ENCODE results near the gene PSMD12. TPM values are rescaled to one million over a fixed set of nuclear protein-coding genes. Genes with fewer than 3 reads are reported as not detected.
"Not testable (repeated sequence)": the region's sequence is repeated elsewhere in the genome, so short reads cannot be mapped to it uniquely, and the experiment has no call there.

PSMD12 gene
- total RNA-seq (2014; rRNA removed; shearing (Covaris generic)): 52.5 and 59.4 TPM in 2 replicates

DNA sequence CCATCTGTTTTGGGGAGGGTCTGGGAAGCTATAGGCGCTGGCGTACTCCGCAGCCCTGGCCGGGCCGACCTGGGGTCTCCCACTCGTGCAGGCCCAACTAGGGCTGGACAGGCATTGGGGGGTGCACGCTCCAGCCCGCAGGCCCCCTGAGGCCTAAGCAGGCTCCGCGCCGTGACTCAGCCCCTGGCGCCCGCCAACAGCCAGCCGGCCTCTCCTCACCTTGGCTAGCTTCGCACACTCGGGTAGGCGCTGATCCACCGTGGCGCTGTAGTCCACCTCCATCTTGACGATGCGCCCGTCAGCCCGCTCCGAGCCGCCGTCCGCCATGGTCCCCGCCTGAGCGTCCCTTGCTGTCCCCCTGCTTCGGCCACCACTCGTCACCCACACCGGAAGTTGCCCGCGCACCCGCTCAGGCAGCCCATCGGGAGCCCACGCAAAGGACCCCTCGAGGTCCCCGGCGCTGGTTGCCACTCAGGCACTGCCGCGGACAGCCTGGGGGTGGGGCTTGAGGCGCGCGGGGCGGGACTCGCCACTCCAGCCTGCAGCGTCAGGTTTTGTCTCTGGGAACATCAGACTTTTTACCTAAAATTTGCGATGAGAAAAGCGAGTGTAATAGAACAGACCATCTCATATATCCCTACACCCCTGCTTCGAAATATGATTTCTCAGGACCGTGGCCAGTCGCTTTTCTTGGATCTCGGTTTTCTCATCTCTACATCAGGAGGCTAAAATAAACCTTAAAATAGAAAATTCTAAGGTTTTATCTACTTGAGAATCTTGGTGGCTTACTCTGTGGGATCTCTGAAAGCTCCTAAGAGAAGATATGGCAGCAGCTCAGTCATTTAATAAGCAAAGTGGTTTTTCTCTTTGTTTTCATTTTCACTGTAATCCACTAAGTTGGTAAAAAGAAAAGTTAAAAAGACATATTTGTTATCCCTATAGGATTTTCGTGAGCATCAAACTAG, at the start of gene PSMD12:
PSMD12 (minus strand) TSS at position 385 of the 965 bp plus-strand sequence; CDS start at position 327, 58 bp downstream.
- Histone ChIP-seq H3K4me3 (peak within 1 kb of the TSS; percentile 90), H3K36me3 (peaks cover 42% of the 10 kb centered on the region), H3K27me3 (replicated peaks) (no peaks in the 10 kb centered on the region), H3K9me3 (replicated peaks) (no peaks in the 10 kb centered on the region), H3K4me1 (replicated peaks) (peaks cover 19% of the 10 kb centered on the region), H3K27ac (peak within 1 kb of the TSS; percentile 93)
- peak; percentile 95 to 97 for DNase-seq (ENCODE audit: low read depth in 1 of 2, low spot score in 2 of 2)

DNA sequence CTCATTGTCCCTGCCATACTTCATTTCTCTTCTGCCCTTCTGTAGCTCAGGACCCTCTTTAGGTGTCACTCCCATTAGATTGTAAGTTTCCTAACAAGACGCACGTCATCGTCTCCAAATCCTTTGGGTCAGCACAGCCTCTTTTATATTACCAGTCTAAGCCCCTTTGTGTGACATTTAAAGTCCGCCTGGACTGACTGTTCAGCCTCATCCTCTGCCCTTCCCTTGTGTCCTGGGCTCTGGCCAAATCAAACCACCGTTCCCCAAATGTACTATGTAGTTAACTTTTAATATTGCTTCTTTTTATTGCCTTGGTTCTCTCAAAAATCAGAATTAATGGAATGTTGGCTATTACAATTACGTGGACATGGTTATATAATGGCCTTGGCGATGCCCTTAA, 48.9 kb upstream of the PSMD12 start:
- no peak for DNase-seq (ENCODE audit: low read depth in 1 of 2, low spot score in 2 of 2)
- Histone ChIP-seq H3K27ac (no peak overlapping the region), H3K4me3 (no peak overlapping the region), H3K27me3 (replicated peaks) (no peaks in the 10 kb centered on the region), H3K36me3 (no peaks in the 10 kb centered on the region), H3K9me3 (replicated peaks) (0 out of 2 replicates have a peak, but pooled peaks cover 3% of the 10 kb centered on the region), H3K4me1 (replicated peaks) (no peaks in the 10 kb centered on the region)

DNA sequence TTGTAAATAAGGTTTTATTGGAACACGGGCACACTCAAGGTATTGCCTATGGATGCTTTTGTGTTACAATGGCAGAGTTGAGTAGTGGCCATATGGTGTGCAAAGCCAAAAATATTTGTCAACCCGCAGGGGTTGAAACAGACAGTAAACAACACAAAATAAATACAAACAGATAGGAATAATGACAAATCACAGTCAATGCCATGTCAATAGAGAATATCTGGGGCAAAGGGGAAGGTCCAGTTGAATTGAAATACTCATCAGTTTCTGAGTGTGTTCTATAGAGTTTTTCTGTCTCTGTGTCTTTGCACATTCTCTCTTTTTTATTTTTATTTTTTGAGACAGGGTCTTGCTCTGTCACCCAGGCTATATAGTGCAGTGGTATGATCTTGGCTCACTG, 48.2 kb upstream of the PSMD12 start:
- Histone ChIP-seq H3K4me1 (replicated peaks) (no peaks in the 10 kb centered on the region), H3K27me3 (replicated peaks) (no peaks in the 10 kb centered on the region), H3K27ac (no peak overlapping the region), H3K4me3 (no peak overlapping the region), H3K36me3 (no peaks in the 10 kb centered on the region), H3K9me3 (replicated peaks) (0 out of 2 replicates have a peak, but pooled peaks cover 3% of the 10 kb centered on the region)
- no peak for DNase-seq (ENCODE audit: low read depth in 1 of 2, low spot score in 2 of 2)

DNA sequence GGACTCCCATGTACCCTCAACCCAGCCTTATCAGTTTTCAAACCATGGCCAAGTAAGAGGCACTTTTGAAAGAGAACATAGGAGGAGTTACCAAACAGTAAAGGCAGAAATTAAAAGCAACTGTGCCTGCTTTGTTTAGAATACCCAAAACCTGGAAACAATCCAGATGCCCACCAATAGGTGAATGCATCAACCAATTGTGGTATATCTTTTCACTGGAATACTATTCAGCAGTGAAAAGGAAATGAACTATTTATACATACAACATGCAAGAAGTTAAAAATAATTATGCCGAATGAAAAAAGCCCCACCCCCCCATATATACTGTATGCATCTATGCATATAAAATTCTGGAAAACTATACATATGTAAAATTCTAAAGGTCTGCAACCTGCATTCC, 47.8 kb upstream of the PSMD12 start:
- Histone ChIP-seq H3K27ac (no peak overlapping the region), H3K4me1 (replicated peaks) (no peaks in the 10 kb centered on the region), H3K9me3 (replicated peaks) (0 out of 2 replicates have a peak, but pooled peaks cover 3% of the 10 kb centered on the region), H3K27me3 (replicated peaks) (no peaks in the 10 kb centered on the region), H3K4me3 (no peak overlapping the region), H3K36me3 (no peaks in the 10 kb centered on the region)
- no peak for DNase-seq (ENCODE audit: low read depth in 1 of 2, low spot score in 2 of 2)

GRCh38 chr17:67413388-67413787, 47.0 kb upstream of the PSMD12 start:
- DNase-seq (ENCODE audit: low read depth in 1 of 2, low spot score in 2 of 2): no peak
- Histone ChIP-seq H3K36me3 (no peaks in the 10 kb centered on the region), H3K27me3 (replicated peaks) (no peaks in the 10 kb centered on the region), H3K4me1 (replicated peaks) (no peaks in the 10 kb centered on the region), H3K4me3 (no peak overlapping the region), H3K9me3 (replicated peaks) (0 out of 2 replicates have a peak, but pooled peaks cover 3% of the 10 kb centered on the region), H3K27ac (no peak overlapping the region)

GRCh38 chr17:67412941-67413340, 46.6 kb upstream of the PSMD12 start:
- DNase-seq (ENCODE audit: low read depth in 1 of 2, low spot score in 2 of 2): no peak
- Histone ChIP-seq H3K4me1 (replicated peaks) (no peaks in the 10 kb centered on the region), H3K27me3 (replicated peaks) (no peaks in the 10 kb centered on the region), H3K36me3 (no peaks in the 10 kb centered on the region), H3K4me3 (no peak overlapping the region), H3K9me3 (replicated peaks) (0 out of 2 replicates have a peak, but pooled peaks cover 3% of the 10 kb centered on the region), H3K27ac (no peak overlapping the region)

GRCh38 chr17:67412032-67412431, 45.7 kb upstream of the PSMD12 start:
- Histone ChIP-seq H3K4me1 (replicated peaks) (no peaks in the 10 kb centered on the region), H3K36me3 (no peaks in the 10 kb centered on the region), H3K9me3 (replicated peaks) (0 out of 2 replicates have a peak, but pooled peaks cover 3% of the 10 kb centered on the region), H3K27ac (no peak overlapping the region), H3K4me3 (no peak overlapping the region), H3K27me3 (replicated peaks) (no peaks in the 10 kb centered on the region)
- no peak for DNase-seq (ENCODE audit: low read depth in 1 of 2, low spot score in 2 of 2)

GRCh38 chr17:67411397-67411796, 45.0 kb upstream of the PSMD12 start:
- Histone ChIP-seq H3K4me3 (no peak overlapping the region), H3K9me3 (replicated peaks) (0 out of 2 replicates have a peak, but pooled peaks cover 3% of the 10 kb centered on the region), H3K27ac (no peak overlapping the region), H3K4me1 (replicated peaks) (no peaks in the 10 kb centered on the region), H3K27me3 (replicated peaks) (no peaks in the 10 kb centered on the region), H3K36me3 (no peaks in the 10 kb centered on the region)
- DNase-seq (ENCODE audit: low read depth in 1 of 2, low spot score in 2 of 2): no peak

DNA sequence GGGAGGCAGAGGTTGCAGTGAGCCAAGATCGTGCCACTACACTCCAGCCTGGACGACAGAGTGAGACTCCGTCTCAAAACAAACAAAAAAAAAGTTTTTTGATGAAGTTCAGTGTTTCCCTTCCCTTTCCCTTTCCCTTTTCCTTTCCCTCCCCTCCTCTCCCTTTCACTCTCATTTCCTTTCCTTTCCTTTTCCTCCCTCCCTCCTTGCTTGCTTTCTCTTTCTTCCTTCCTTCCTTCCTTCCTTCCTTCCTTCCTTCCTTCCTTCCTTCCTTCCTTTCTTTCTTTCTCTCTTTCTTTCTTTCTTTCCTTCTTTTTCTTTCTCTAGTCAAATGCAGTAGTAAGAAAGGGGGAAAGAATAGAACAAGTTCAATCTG, 42.1 kb upstream of the PSMD12 start:
- not testable (repeated sequence) for DNase-seq (ENCODE audit: low read depth in 1 of 2, low spot score in 2 of 2); H3K27ac ChIP-seq; H3K4me1 ChIP-seq (replicated peaks); H3K27me3 ChIP-seq (replicated peaks); H3K9me3 ChIP-seq (replicated peaks); H3K4me3 ChIP-seq; H3K36me3 ChIP-seq

DNA sequence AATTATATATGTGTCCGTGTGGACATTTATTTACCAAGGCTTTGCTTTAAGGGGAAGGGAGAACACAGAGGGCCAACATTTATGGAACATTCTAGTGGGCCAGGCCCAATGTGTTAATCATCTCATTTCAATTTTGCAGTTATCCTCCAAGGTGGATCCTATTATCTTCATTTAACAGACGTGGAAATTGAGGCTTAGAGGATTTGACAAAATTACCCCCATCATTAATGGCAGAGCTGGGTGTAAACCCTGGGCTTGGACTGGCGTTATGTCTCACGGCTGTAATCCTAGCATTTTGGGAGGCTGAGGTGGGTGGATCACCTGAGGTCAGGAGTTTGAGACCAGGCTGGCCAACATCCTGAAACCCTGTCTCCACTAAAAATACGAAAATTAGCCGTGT, 37.1 kb upstream of the PSMD12 start:
- Histone ChIP-seq H3K27me3 (replicated peaks) (no peaks in the 10 kb centered on the region; the same call in 1 of the 2 replicates), H3K4me3 (no peak overlapping the region), H3K27ac (no peak overlapping the region), H3K9me3 (replicated peaks) (no peaks in the 10 kb centered on the region; the same call in 1 of the 2 replicates), H3K36me3 (no peaks in the 10 kb centered on the region), H3K4me1 (replicated peaks) (no peaks in the 10 kb centered on the region)
- no peak for DNase-seq (ENCODE audit: low read depth in 1 of 2, low spot score in 2 of 2)

DNA sequence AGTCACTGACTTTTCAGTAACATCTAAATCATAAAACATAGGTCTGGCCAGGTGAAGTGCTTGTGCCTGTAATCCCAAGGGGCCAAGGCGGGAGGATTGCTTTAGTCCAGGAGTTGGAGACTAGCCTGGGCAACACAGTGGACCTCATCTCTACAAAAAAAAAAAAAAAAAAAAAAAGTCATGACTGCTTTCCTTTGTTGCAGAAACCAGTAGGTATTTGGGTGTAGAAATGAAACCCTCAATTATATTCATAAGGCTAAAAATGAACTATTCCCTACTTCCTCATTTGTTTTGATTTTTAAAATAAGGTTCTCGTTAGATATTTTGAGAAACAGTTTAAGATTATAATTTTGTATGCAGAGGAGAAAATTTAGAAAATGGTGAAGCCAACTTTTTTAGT, 36.7 kb upstream of the PSMD12 start:
- Histone ChIP-seq H3K27ac (no peak overlapping the region), H3K4me1 (replicated peaks) (no peaks in the 10 kb centered on the region), H3K36me3 (no peaks in the 10 kb centered on the region), H3K9me3 (replicated peaks) (no peaks in the 10 kb centered on the region; the same call in 1 of the 2 replicates), H3K4me3 (no peak overlapping the region), H3K27me3 (replicated peaks) (no peaks in the 10 kb centered on the region; the same call in 1 of the 2 replicates)
- DNase-seq (ENCODE audit: low read depth in 1 of 2, low spot score in 2 of 2): no peak

DNA sequence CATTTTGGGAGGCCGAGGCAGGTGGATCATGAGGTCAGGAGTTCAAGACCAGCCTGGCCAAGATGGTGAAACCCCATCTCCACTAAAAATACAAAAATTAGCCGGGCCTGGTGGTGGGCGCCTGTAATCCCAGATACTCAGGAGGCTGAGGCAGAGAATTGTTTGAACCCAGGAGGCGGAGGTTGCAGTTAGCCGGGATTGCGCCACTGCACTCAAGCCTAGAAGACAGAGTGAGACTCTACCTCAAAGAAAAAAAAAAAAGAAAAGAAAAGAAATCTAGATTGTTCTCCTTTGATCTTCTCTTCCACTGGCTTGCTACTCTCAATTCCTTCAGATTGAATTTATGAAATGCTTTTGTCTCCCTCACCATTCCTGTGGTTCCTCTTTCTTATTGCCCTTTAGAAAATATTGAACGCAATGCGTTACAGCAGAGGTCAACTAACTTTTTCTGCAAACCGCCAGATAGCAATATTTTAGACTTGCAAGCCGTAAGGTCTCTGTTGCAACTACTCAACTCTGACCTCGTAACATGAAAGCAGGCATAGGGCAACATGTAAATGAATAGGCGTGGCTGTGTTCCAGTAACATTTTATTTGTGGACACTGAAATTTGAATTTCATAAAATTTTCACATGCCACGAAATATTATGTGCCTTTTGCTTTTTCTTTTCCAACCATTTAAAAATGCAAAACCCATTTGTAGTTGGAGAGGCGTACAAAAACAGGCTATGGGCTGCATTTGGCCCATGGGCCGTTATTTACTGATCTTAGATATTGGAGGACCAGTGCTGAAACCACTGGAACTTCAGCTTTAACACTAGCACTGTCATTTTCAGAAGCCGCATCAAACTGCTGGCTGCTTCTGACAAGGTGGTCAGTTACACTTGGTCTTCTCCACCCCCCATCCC, 35.5 kb upstream of the PSMD12 start:
- no peaks in the 10 kb centered on the region; the same call in 1 of the 2 replicates for H3K9me3 ChIP-seq (replicated peaks)
- no peak for DNase-seq (ENCODE audit: low read depth in 1 of 2, low spot score in 2 of 2)

DNA sequence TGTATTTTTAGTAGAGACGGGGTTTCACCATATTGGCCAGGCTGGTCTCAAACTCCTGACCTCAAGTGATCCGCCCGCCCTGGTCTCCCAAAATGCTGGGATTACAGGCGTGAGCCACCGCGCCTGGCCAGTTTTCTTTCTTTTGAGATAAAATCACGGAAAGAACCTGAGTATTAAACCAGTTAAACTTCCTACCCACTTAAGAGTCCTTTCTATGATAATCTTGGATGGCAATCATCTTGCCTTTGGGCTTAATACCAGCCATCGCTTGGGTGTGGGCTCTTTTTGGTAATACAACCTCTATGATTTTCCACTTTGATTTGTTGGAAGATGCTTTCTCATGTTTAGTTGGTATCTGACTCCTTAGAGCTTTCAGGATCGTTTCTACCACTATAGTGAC, 34.7 kb upstream of the PSMD12 start:
- Histone ChIP-seq H3K36me3 (no peaks in the 10 kb centered on the region), H3K27ac (no peak overlapping the region), H3K27me3 (replicated peaks) (no peaks in the 10 kb centered on the region; the same call in 1 of the 2 replicates), H3K4me3 (no peak overlapping the region), H3K4me1 (replicated peaks) (no peaks in the 10 kb centered on the region), H3K9me3 (replicated peaks) (no peaks in the 10 kb centered on the region; the same call in 1 of the 2 replicates)
- DNase-seq (ENCODE audit: low read depth in 1 of 2, low spot score in 2 of 2): no peak

More for the DNA sequence above, 35.5 kb upstream of the PSMD12 start:
- no peak overlapping the region for H3K27ac ChIP-seq
- H3K4me1 ChIP-seq (replicated peaks): no peaks in the 10 kb centered on the region
- H3K36me3 ChIP-seq: no peaks in the 10 kb centered on the region
- H3K27me3 ChIP-seq (replicated peaks): no peaks in the 10 kb centered on the region; the same call in 1 of the 2 replicates
- no peak overlapping the region for H3K4me3 ChIP-seq

Data from SJSA1 (cell line).